H7 (cell line): ENCODE data around the gene STPG3. TPM values are rescaled to one million over a fixed set of nuclear protein-coding genes. Genes with fewer than 3 reads are reported as not detected.
"Not testable (repeated sequence)": the region's sequence is repeated elsewhere in the genome, so short reads cannot be mapped to it uniquely, and the experiment has no call there.

Experiments
- DNase-seq: peaks from one replicate; pipeline ENCODE4 v3.0.0; 2012
- H3K27me3 ChIP-seq: 2 replicates; pipeline ENCODE4 v1.6.0; 2011; ENCODE audit warnings: mild to moderate bottlenecking, low read length; ENCODE audit not compliant: control insufficient read depth, insufficient read depth
- H3K36me3 ChIP-seq: replicated peaks from 2 replicates; pipeline ENCODE4 v1.5.1; 2011; ENCODE audit warnings: low read length; ENCODE audit not compliant: control insufficient read depth, insufficient read depth
- H3K4me3 ChIP-seq: 2 replicates; pipeline ENCODE4 v1.5.1; 2011; ENCODE audit warnings: low read depth, mild to moderate bottlenecking, control low read depth, low read length, moderate library complexity; ENCODE audit not compliant: insufficient read depth
- total RNA-seq: library from RNA; depleted of rRNA; stranded (reverse); fragments of >200 nt; shearing (Covaris generic); gene quantifications from 2 replicates; pipeline ENCODE4 v1.2.3, GENCODE V29; 2014

STPG3 gene
- total RNA-seq, 1 experiment from 2014 or later: not detected

DNA sequence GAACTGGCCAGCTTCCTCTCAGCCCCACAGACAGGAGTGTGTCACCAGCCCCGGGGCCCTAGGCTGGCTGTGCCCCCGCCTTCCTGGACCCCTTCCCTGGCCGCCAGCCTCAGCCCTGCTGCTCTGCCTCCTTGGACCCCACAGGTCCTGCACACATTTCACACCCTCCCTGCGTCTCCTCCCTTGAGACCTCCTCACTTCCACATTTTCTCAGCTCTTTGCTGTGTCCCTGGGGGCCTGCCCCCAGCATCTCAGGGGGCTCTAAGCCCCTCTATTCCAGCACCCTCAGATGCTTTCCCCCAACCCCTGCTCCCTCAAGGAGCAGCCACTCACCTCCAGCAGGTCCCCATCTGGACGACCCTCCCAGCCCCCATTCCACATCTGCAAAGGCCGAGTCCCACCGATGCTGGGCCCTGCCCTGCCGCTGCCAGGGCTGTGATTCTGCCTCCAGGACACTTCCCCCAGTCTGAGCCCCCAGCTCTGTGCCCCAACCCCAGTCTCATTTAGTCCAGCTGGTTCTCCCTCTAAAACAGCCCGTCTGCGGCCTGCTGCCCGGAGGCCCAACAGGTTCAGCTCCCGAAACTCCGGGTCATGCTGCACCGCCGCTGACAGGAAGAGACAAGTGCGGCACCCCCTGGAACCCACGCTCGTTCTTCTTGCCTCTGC, 16.2 kb upstream of the STPG3 start:
- no peak overlapping the region for H3K4me3 ChIP-seq
- no peaks in the 10 kb centered on the region for H3K27me3 ChIP-seq
- no peak for DNase-seq
- no peaks in the 10 kb centered on the region for H3K36me3 ChIP-seq

- DNase-seq: peak; percentile 89
Observed at GRCh38 chr9:137235424-137236237, 15.5 kb upstream of the STPG3 start.

DNA sequence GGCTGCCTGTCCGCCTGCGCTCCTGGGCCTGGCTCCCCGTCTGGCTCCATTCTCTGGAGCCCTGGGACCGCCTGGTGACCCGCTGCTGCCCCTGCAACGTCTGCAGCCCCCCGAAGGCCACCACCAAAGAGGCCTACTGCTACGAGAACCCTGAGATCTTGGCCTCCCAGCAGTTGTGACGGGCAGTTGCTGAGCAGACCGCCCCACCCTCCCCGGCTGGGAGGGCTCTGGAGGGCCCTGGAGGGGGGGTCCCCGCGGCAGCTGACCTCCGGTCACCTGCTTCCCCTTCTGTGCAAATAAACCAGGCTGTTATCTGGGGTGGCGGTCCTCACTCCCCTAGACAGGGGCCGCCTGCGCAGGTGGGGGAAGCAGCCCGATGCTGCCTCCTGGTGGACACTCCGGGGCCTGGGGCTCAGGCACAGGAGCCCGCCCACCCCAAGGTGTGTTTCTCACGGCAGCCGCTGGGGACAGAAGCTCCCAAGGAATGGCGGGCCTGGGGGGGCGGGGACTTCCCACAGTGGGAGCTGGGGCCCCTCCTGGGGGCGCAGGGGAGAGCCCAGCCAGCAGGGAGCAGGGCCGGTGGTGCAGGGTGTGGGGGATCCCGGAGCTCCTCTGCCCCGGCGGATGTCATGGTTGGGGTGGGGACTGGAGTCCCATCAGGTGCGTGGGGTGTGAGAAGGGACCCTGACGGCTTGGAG, 14.7 kb upstream of the STPG3 start:
- Histone ChIP-seq H3K4me3 (no peak overlapping the region; the same call in 1 of the 2 replicates), H3K27me3 (no peaks in the 10 kb centered on the region), H3K36me3 (no peaks in the 10 kb centered on the region)
- peak; percentile 100 for DNase-seq

More at GRCh38 chr9:137235424-137236237, 15.5 kb upstream of the STPG3 start:
- Histone ChIP-seq H3K4me3 (no peak overlapping the region), H3K36me3 (no peaks in the 10 kb centered on the region), H3K27me3 (no peaks in the 10 kb centered on the region)

DNA sequence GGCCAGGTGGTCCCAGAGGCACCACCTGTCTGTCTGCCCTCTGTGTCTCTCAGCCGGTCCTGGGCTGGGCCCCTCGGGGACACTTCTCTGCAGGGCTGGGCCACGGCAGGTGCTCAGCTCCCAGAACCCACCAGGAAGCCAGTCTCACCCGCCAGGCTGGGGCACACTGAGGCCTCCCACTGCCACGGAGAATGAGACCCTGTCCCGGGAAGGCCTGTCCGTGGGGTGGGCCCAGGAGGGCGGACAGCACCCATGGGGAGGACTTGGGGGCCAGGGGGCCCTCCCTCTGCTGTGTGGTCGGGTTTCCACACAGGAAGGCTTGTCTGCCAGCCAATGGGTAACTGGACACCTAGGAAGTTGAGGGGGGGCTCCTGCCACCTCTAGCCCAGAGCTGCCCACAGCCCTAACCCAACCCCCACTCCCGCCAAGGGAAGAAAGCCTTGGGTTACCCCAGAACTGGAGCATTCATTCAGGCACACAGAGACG, 14.1 kb upstream of the STPG3 start:
- Histone ChIP-seq H3K36me3 (peaks cover 1% of the 10 kb centered on the region), H3K4me3 (no peak overlapping the region; the same call in 1 of the 2 replicates), H3K27me3 (no peaks in the 10 kb centered on the region)
- DNase-seq: no peak

DNA sequence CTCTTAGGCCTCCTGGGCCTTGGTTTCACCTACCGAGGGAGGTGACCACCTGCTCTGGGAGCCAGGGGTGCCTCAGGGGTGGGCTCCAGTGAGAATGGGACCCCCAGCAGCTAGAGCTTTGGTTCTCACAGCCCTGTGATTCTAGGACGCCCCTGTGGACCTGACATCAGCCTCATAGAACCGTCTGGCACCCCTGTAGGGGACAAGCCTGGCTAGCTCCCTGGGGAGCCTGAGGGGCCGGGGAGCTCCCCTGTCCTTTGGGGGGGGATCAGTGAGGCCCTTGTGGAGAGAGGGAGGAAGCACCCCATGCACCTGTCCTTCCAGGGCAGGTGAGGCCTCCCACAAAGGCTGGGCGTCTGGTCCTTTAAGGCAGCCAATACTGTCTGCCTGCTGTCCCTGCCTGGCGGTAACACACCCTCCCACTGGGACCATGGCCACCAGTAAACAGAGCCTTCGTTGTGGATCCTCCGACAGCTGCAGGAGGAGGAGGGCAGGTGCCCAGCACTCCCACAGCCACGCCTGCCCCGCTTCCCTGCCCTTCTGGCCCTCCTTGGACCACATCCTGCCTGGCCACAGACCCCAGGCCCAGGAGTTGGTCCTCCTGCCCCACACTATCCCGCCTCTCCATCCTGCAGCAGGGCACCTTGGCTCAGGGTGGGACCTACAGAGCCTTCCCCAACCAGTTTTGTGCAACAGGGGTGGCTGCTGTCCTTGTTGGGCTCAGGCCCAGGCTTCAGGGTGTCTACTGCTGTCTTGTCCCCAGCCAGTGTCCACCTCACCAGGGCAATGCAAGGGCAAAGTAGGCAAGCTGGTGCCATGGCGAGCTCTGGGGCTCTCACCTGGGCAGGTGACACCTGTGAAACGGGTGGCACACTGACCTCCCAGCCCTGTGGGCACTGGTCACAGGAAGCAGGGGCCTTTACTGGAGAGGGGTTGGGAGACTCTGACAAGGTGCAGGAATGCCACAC, 13.0 kb upstream of the STPG3 start:
- DNase-seq: no peak
- peaks cover 10% of the 10 kb centered on the region for H3K36me3 ChIP-seq
- H3K4me3 ChIP-seq: no peak overlapping the region
- H3K27me3 ChIP-seq: no peaks in the 10 kb centered on the region

- H3K36me3 ChIP-seq: peaks cover 15% of the 10 kb centered on the region
- H3K4me3 ChIP-seq: peak overlapping the region; percentile 89
- H3K27me3 ChIP-seq, DNase-seq: not testable (repeated sequence)
Observed at GRCh38 chr9:137239541-137240200, 11.4 kb upstream of the STPG3 start.

DNA sequence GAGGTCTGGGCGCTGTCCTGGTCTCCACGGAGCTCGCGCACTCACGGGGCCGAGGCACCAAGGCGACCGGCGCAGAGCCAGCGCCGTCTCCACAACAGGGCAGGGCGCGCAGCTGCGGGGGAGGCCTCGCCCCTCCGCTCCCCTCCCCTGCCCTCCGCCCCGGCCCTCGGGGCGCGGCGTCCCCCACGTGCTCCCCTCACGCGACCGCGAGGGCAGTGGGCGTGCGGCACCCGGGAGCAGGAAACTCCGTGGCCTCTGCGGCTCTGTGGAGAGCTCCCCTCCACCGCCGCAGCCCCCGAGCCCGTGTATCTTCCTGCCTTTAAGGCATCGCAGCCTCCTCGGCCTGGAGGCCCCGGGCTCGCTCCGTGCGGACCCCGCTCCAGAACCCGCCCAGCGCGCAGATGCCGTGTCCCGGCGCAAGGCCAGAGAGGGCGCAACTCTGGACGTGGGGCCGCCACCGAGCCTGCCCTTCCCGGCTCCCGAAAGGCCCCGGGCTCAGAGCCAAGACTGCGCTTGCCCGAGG, 10.7 kb upstream of the STPG3 start:
- peak overlapping the region; percentile 89 for H3K4me3 ChIP-seq
- no peak for DNase-seq
- peaks cover 15% of the 10 kb centered on the region for H3K36me3 ChIP-seq
- H3K27me3 ChIP-seq: no peaks in the 10 kb centered on the region

DNA sequence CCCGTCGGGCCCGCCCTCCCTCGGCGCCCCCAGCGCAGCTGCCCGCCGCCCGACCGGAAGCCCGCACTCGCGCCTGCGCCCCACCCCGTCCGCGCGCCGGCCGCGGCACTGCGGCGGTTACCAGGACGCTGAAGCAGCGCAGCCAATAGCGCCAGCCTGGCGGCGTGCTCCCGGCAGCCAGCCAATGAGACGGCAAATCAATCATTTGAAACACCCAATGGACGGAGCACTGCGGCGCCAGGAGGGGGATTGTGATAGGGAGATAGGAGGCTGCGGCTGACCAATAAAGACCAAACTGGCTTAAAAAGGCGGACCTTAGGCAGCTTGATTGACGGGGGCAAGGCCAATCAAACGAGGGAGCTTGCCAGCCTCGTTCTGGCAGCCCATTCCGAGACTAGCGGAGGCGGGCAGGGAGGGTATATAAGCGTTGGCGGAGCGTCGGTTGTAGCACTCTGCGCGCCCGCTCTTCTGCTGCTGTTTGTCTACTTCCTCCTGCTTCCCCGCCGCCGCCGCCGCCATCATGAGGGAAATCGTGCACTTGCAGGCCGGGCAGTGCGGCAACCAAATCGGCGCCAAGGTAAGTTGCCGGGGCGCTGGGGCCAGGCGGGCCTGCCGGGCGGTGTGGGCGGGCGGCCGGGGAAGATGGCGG, 10.1 kb upstream of the STPG3 start, which contains the start of gene TUBB4B:
Gene TUBB4B, plus strand, starts transcription at position 447 of the 649 bp plus-strand sequence. Its CDS starts 74 bp downstream, at position 521.
- H3K36me3 ChIP-seq: peaks cover 15% of the 10 kb centered on the region
- peak within 1 kb of the TSS; percentile 96 for H3K4me3 ChIP-seq
- H3K27me3 ChIP-seq: no peaks in the 10 kb centered on the region
- DNase-seq: peak; percentile 100

- Histone ChIP-seq H3K36me3 (peaks cover 15% of the 10 kb centered on the region), H3K27me3 (no peaks in the 10 kb centered on the region), H3K4me3 (peak overlapping the region; percentile 96)
- DNase-seq: peak; percentile 88
Observed at GRCh38 chr9:137241490-137242268, 9.4 kb upstream of the STPG3 start.

GRCh38 chr9:137242269-137243203, 8.6 kb upstream of the STPG3 start:
- DNase-seq: no peak
- Histone ChIP-seq H3K36me3 (peaks cover 15% of the 10 kb centered on the region), H3K27me3 (no peaks in the 10 kb centered on the region)

GRCh38 chr9:137243266-137243625, 7.8 kb upstream of the STPG3 start:
- H3K36me3 ChIP-seq: peaks cover 15% of the 10 kb centered on the region
- not testable (repeated sequence) for H3K27me3 ChIP-seq, DNase-seq, H3K4me3 ChIP-seq

More at GRCh38 chr9:137242269-137243203, 8.6 kb upstream of the STPG3 start:
- peak overlapping the region; percentile 96 for H3K4me3 ChIP-seq
